Measurements from ENCODE around the gene CCL13.

The CCL13 gene

GRCh38 chr17:34371405-34372100, 15.3 kb downstream of the CCL13 start:
- no peak for TF ChIP-seq CTCF (IDR thresholded peaks at IDR 0.05; ENCODE audit: low read depth, low read length)
- no peak for DNase-seq (ENCODE audit: extremely low read depth, low read depth)

- no peak for TF ChIP-seq CTCF (IDR thresholded peaks at IDR 0.05; ENCODE audit: low read depth, low read length)
- no peak for DNase-seq (ENCODE audit: extremely low read depth, low read depth)
Observed at GRCh38 chr17:34374457-34374856, 18.2 kb downstream of the CCL13 start.

GRCh38 chr17:34375426-34375997, 19.2 kb downstream of the CCL13 start:
- no peak for DNase-seq (ENCODE audit: extremely low read depth, low read depth)
- TF ChIP-seq CTCF (IDR thresholded peaks at IDR 0.05; ENCODE audit: low read depth, low read length) = no peak

- no peak for TF ChIP-seq CTCF (IDR thresholded peaks at IDR 0.05; ENCODE audit: low read depth, low read length)
- no peak for DNase-seq (ENCODE audit: extremely low read depth, low read depth)
Observed at GRCh38 chr17:34377078-34377823, 21.0 kb downstream of the CCL13 start.

GRCh38 chr17:34378664-34379101, 22.4 kb downstream of the CCL13 start:
- no peak for DNase-seq (ENCODE audit: extremely low read depth, low read depth)
- TF ChIP-seq CTCF (IDR thresholded peaks at IDR 0.05; ENCODE audit: low read depth, low read length) = no peak

- no peak for TF ChIP-seq CTCF (IDR thresholded peaks at IDR 0.05; ENCODE audit: low read depth, low read length)
Observed at GRCh38 chr17:34379868-34380267, 23.6 kb downstream of the CCL13 start.

GRCh38 chr17:34382621-34383124, 26.4 kb downstream of the CCL13 start:
- no peak for TF ChIP-seq CTCF (IDR thresholded peaks at IDR 0.05; ENCODE audit: low read depth, low read length)
- no peak for DNase-seq (ENCODE audit: extremely low read depth, low read depth)

More at GRCh38 chr17:34379868-34380267, 23.6 kb downstream of the CCL13 start:
- DNase-seq (ENCODE audit: extremely low read depth, low read depth) = no peak
